Progenitor cell of endocrine pancreas (in vitro differentiated cells): Measurements from ENCODE around the gene BEGAIN. TPM values are rescaled to one million over a fixed set of nuclear protein-coding genes. Genes with fewer than 3 reads are reported as not detected.

ENCODE experiments used
- DNase-seq: peaks from one replicate; pipeline ENCODE4 v3.0.0; 2021; ENCODE audit warnings: low spot score; ENCODE audit not compliant: unreplicated experiment
- H3K27ac Mint-ChIP-seq: 2 replicates; pipeline ENCODE4 v1.8.0; 2021; ENCODE audit warnings: mild to moderate bottlenecking, moderate library complexity, mixed read lengths
- H3K27me3 Mint-ChIP-seq: 2 replicates; pipeline ENCODE4 v1.8.0; 2021; ENCODE audit warnings: mixed read lengths
- H3K36me3 Mint-ChIP-seq: 2 replicates; pipeline ENCODE4 v1.8.0; 2022; ENCODE audit warnings: mixed read lengths; ENCODE audit not compliant: insufficient read depth
- H3K4me1 Mint-ChIP-seq: 2 replicates; pipeline ENCODE4 v1.8.0; 2021; ENCODE audit warnings: low read depth, mixed read lengths
- H3K4me3 Mint-ChIP-seq: 2 replicates; pipeline ENCODE4 v1.8.0; 2021; ENCODE audit warnings: low read depth, mild to moderate bottlenecking, moderate library complexity, mixed read lengths
- H3K9me3 Mint-ChIP-seq: 2 replicates; pipeline ENCODE4 v1.8.0; 2021; ENCODE audit warnings: low read depth, mixed read lengths
- total RNA-seq: library from RNA; stranded (reverse); gene quantifications from 2 replicates; pipeline ENCODE4 v1.2.1, GENCODE V29; 2021
- TF ChIP-seq, protein P1 (sequence below): fragments of 200-600 bp; sonication (generic); IDR thresholded peaks from one replicate; pipeline ENCODE4 v1.5.0; 2021; ENCODE audit warnings: antibody characterized with exemption, mild to moderate bottlenecking; ENCODE audit not compliant: unreplicated experiment

The BEGAIN gene
- total RNA-seq, 1 donor from 2014 or later = 0.65 TPM

DNA sequence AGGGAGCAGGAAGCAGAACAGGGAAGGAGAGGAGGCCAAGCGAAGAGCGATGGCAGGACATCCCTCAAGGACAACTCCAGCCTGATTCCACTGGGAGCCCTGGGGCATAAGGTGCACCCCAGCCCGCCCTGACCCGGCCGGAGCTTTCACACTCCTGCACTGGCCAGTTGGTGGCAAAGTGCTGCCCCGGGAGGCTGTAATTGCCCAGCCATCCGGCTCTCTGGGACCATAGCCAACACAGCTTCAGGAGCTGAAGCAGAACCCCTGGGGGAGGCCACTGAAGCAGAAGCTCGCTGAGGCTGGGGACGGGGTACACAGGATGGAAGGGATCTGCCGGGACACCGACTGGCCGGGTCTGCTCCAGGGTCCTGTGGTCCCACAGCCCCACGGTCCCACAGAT is 41.9 kb upstream of the BEGAIN start:
- peaks cover 62% of the 10 kb centered on the region for H3K27me3 Mint-ChIP-seq
- no peak overlapping the region for H3K4me3 Mint-ChIP-seq

DNA sequence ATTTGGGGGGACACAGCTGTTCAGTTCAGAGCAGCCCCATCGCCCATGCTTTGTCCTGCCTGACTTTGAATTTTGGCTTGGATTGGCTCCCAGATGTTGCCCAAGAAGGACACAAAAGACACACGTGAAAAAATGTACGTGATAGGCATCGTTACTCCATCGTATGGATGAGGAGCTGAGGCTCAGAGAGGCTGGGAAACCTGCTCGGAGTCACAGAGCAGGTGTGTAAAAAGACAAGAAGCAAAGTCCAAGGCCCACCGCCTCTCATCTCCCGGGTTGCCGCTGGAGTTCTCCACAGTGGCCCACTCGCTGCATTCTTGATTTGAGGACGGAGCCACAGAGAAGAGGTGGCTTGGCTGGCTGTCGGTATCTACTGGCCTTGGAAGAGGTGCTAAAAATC is 41.0 kb upstream of the BEGAIN start:
- no peaks in the 10 kb centered on the region for H3K36me3 Mint-ChIP-seq
- no peak for DNase-seq
- peaks cover 62% of the 10 kb centered on the region for H3K27me3 Mint-ChIP-seq
- H3K27ac Mint-ChIP-seq = no peak overlapping the region
- no peak overlapping the region for H3K4me3 Mint-ChIP-seq
- TF ChIP-seq, protein P1, sequence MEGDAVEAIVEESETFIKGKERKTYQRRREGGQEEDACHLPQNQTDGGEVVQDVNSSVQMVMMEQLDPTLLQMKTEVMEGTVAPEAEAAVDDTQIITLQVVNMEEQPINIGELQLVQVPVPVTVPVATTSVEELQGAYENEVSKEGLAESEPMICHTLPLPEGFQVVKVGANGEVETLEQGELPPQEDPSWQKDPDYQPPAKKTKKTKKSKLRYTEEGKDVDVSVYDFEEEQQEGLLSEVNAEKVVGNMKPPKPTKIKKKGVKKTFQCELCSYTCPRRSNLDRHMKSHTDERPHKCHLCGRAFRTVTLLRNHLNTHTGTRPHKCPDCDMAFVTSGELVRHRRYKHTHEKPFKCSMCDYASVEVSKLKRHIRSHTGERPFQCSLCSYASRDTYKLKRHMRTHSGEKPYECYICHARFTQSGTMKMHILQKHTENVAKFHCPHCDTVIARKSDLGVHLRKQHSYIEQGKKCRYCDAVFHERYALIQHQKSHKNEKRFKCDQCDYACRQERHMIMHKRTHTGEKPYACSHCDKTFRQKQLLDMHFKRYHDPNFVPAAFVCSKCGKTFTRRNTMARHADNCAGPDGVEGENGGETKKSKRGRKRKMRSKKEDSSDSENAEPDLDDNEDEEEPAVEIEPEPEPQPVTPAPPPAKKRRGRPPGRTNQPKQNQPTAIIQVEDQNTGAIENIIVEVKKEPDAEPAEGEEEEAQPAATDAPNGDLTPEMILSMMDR = no peak
- no peaks in the 10 kb centered on the region for H3K9me3 Mint-ChIP-seq
- H3K4me1 Mint-ChIP-seq = no peaks in the 10 kb centered on the region

More for the DNA sequence above, 41.9 kb upstream of the BEGAIN start:
- no peak for DNase-seq
- TF ChIP-seq, protein P1 = no peak
- Mint-ChIP-seq H3K9me3 (no peaks in the 10 kb centered on the region), H3K36me3 (no peaks in the 10 kb centered on the region), H3K27ac (no peak overlapping the region), H3K4me1 (no peaks in the 10 kb centered on the region)

DNA sequence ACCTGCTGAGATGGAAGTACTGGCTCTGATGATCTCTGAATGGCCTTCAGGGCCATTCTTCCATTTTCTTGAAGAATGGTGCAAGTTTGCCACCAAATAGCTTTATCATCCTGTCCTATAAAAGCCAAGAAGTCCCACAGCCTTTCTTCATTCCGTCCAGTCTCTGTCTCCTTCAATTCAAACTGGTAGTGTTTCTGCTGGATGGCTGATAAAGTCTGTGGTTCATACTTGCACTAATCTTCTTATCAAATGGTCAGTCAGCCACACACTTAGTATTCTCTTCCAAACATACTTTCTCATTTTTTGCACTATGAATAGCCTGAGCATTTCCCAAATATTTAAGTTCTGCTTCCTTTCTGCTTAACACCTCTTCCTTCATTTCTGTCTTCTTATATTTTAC is 39.4 kb upstream of the BEGAIN start:
- Mint-ChIP-seq H3K27me3 (peaks cover 58% of the 10 kb centered on the region), H3K4me1 (no peaks in the 10 kb centered on the region), H3K27ac (no peak overlapping the region)

DNA sequence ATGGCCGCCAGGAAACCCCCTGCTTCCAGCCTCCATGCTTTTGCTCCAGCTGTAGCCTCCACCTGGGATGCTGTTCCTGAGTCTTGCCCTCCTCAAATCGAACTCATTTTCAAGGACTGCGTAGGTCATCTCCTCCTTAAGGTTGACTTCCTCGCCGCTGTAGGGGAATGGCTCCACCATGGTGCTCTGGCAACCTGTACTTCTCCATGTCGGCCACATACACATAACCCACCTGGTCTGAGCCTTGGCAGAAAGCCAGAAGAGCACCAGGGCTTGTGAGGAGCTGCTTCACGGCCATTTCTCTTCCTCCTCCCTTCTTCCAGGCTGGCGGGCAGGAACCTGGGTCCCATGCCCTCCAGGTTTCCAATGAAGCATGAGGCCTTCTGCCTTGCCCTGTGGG is 36.7 kb upstream of the BEGAIN start:
- DNase-seq = no peak
- TF ChIP-seq, protein P1 = no peak
- H3K9me3 Mint-ChIP-seq = no peaks in the 10 kb centered on the region
- H3K27me3 Mint-ChIP-seq = peaks cover 71% of the 10 kb centered on the region
- H3K27ac Mint-ChIP-seq = no peak overlapping the region
- H3K36me3 Mint-ChIP-seq = no peaks in the 10 kb centered on the region
- no peak overlapping the region for H3K4me3 Mint-ChIP-seq
- H3K4me1 Mint-ChIP-seq = peaks cover 4% of the 10 kb centered on the region

More for the DNA sequence above, 39.4 kb upstream of the BEGAIN start:
- H3K36me3 Mint-ChIP-seq = no peaks in the 10 kb centered on the region
- TF ChIP-seq, protein P1 = no peak
- H3K9me3 Mint-ChIP-seq = no peaks in the 10 kb centered on the region
- H3K4me3 Mint-ChIP-seq = no peak overlapping the region
- no peak for DNase-seq

DNA sequence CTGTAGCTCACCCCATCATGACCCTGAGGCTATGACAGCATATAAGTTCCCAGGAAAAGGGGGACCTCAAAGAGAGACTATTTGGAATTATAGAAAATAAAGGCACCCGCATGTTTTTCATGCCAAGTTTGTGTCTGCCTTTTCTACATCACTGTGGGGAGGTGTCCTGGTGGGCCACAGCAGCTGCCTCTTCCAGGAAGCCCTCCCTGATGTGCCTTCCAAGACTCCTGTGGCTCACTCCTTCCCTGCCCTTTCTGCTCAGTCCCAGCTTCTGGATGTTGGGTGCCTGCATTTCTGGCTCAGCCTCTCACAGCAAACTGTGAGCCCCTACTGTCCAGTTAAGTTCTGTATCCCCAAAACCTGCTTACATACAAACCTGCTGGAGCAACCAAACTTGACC is 36.3 kb upstream of the BEGAIN start:
- no peak overlapping the region for H3K27ac Mint-ChIP-seq
- H3K36me3 Mint-ChIP-seq = no peaks in the 10 kb centered on the region
- DNase-seq = no peak
- TF ChIP-seq, protein P1 = no peak
- peaks cover 8% of the 10 kb centered on the region for H3K4me1 Mint-ChIP-seq
- H3K27me3 Mint-ChIP-seq = peaks cover 68% of the 10 kb centered on the region
- H3K9me3 Mint-ChIP-seq = no peaks in the 10 kb centered on the region
- no peak overlapping the region for H3K4me3 Mint-ChIP-seq
